Neuronal stem cell (in vitro differentiated cells): ENCODE data around the gene GSE1.

ENCODE experiments used
- DNase-seq: peaks from one replicate; pipeline ENCODE4 v3.0.0-alpha.2; 2013; ENCODE audit warnings: low spot score
- H2AFZ ChIP-seq: one replicate; pipeline ENCODE4 v1.6.1; 2013; ENCODE audit warnings: mild to moderate bottlenecking, low read length, inconsistent platforms
- H2AK5ac ChIP-seq: 2 replicates; pipeline ENCODE4 v1.6.1; 2013; ENCODE audit warnings: low read depth, mild to moderate bottlenecking, inconsistent platforms, low read length, moderate library complexity, mixed read lengths
- H2BK120ac ChIP-seq: 2 replicates; pipeline ENCODE4 v1.6.1; 2013; ENCODE audit warnings: low read depth, mild to moderate bottlenecking, inconsistent platforms, low read length, moderate library complexity, mixed read lengths
- H2BK12ac ChIP-seq: one replicate; pipeline ENCODE4 v1.6.1; 2013; ENCODE audit warnings: low read length, inconsistent platforms
- H2BK15ac ChIP-seq: 2 replicates; pipeline ENCODE4 v1.6.1; 2013; ENCODE audit warnings: mild to moderate bottlenecking, low read length, inconsistent platforms, mixed read lengths
- H2BK5ac ChIP-seq: one replicate; pipeline ENCODE4 v1.6.1; 2013; ENCODE audit warnings: inconsistent platforms, mild to moderate bottlenecking, low read length, moderate library complexity
- H3K14ac ChIP-seq: one replicate; pipeline ENCODE4 v1.6.1; 2013; ENCODE audit warnings: low read length, inconsistent platforms
- H3K18ac ChIP-seq: 2 replicates; pipeline ENCODE4 v1.6.1; 2013; ENCODE audit warnings: low read length, inconsistent platforms
- H3K23ac ChIP-seq: 2 replicates; pipeline ENCODE4 v1.6.1; 2013; ENCODE audit warnings: low read depth, mild to moderate bottlenecking, mixed read lengths, low read length, inconsistent platforms; ENCODE audit not compliant: poor library complexity
- H3K27ac ChIP-seq: replicated peaks from 3 replicates; pipeline ENCODE4 v1.5.1; 2013; ENCODE audit warnings: low read length, inconsistent platforms
- H3K27me3 ChIP-seq, 3 experiments: 2 replicates each; pipeline ENCODE4 v1.6.1; 2013; ENCODE audit warnings: low read length in 3 of 3, mild to moderate bottlenecking in 2 of 3, inconsistent platforms in 1 of 3, low read depth in 1 of 3, mixed read lengths in 1 of 3, moderate library complexity in 1 of 3; ENCODE audit not compliant: control insufficient read depth in 3 of 3, insufficient read depth in 3 of 3
- H3K36me3 ChIP-seq, 2 donors: replicated peaks in 1 of 2; 2 replicates each; pipeline ENCODE4 v1.6.1; 2013; ENCODE audit warnings: low read length in 2 of 2; ENCODE audit not compliant: control insufficient read depth in 2 of 2, insufficient read depth in 2 of 2
- H3K4ac ChIP-seq: 2 replicates; pipeline ENCODE4 v1.6.1; 2013; ENCODE audit warnings: inconsistent platforms, mild to moderate bottlenecking, low read length, moderate library complexity
- H3K4me1 ChIP-seq, 2 donors: 1 replicate in 1 of 2; 2 replicates in 1 of 2; pipeline ENCODE4 v1.6.1; 2013; ENCODE audit warnings: low read length in 2 of 2, low read depth in 1 of 2; ENCODE audit not compliant: control insufficient read depth in 2 of 2, insufficient read depth in 1 of 2
- H3K4me2 ChIP-seq: one replicate; pipeline ENCODE4 v1.6.1; 2013; ENCODE audit warnings: mild to moderate bottlenecking, low read length, inconsistent platforms; ENCODE audit not compliant: insufficient read depth, poor library complexity, severe bottlenecking
- H3K4me3 ChIP-seq, 2 donors: 2 replicates each; pipeline ENCODE4 v1.5.1; 2013; ENCODE audit warnings: low read length in 2 of 2, mild to moderate bottlenecking in 2 of 2, inconsistent platforms in 1 of 2, moderate library complexity in 1 of 2
- H3K79me1 ChIP-seq: one replicate; pipeline ENCODE4 v1.6.1; 2013; ENCODE audit warnings: low read depth, mild to moderate bottlenecking, inconsistent platforms, low read length, moderate library complexity
- H3K9ac ChIP-seq: one replicate; pipeline ENCODE4 v1.6.1; 2013; ENCODE audit warnings: mild to moderate bottlenecking, low read depth, low read length, inconsistent platforms; ENCODE audit not compliant: poor library complexity
- H3K9me3 ChIP-seq, 2 donors: replicated peaks in 1 of 2; 2 replicates each; pipeline versions ENCODE3 to v1.6.1; 2013; ENCODE audit warnings: low read length in 2 of 2, mild to moderate bottlenecking in 2 of 2, inconsistent platforms in 1 of 2, low read depth in 1 of 2, mixed read lengths in 1 of 2, moderate library complexity in 1 of 2; ENCODE audit not compliant: control insufficient read depth in 2 of 2, insufficient read depth in 1 of 2
- H4K8ac ChIP-seq: one replicate; pipeline ENCODE4 v1.6.1; 2013; ENCODE audit warnings: low read depth, mild to moderate bottlenecking, inconsistent platforms, low read length, moderate library complexity
- H4K91ac ChIP-seq: one replicate; pipeline ENCODE4 v1.6.1; 2013; ENCODE audit warnings: low read length, low read depth, mild to moderate bottlenecking, inconsistent platforms; ENCODE audit not compliant: poor library complexity
- WGBS, 2 donors: extraction: QIAGEN DNeasy Blood & Tissue Kit; methylation state at CpG; one replicate each; pipeline ENCODE4 v1.1.7; 2013; ENCODE audit warnings: missing lambda C conversion rate in 2 of 2, mixed read lengths in 1 of 2; ENCODE audit not compliant: insufficient read length in 2 of 2, insufficient replicate concordance in 1 of 2; ENCODE audit errors: extremely low coverage in 2 of 2; 5-methylcytosine and 5-hydroxymethylcytosine counted together

GSE1 gene

GRCh38 chr16:85677383-85677967 is 64.4 kb downstream of the GSE1 start:
- DNase-seq, result no peak
- H2BK5ac ChIP-seq, result no peak overlapping the region
- H2AK5ac ChIP-seq, result no peak overlapping the region
- H2AFZ ChIP-seq, result no peak overlapping the region
- no peak overlapping the region for H3K27ac ChIP-seq
- H3K4ac ChIP-seq, result no peak overlapping the region
- no peaks in the 10 kb centered on the region for H3K9me3 ChIP-seq
- no peaks in the 10 kb centered on the region for H3K27me3 ChIP-seq
- no peak overlapping the region for H2BK15ac ChIP-seq
- H3K14ac ChIP-seq, result no peak overlapping the region
- H3K36me3 ChIP-seq, result peaks cover 54 to 100% of the 10 kb centered on the region in 2 donors
- H2BK120ac ChIP-seq, result no peak overlapping the region
- WGBS, 2 donors, result no CpG with 5 or more reads among the region's 6 CpGs
- no peak overlapping the region for H3K9ac ChIP-seq
- H2BK12ac ChIP-seq, result no peak overlapping the region
- H3K18ac ChIP-seq, result no peak overlapping the region
- H3K4me1 ChIP-seq, result no peaks in the 10 kb centered on the region
- no peak overlapping the region for H3K23ac ChIP-seq
- peaks cover 3% of the 10 kb centered on the region for H3K79me1 ChIP-seq
- H3K4me3 ChIP-seq, result no peak overlapping the region
- no peak overlapping the region for H4K8ac ChIP-seq
- H3K4me2 ChIP-seq, result no peak overlapping the region
- no peak overlapping the region for H4K91ac ChIP-seq

- H3K4me2 ChIP-seq, result no peak overlapping the region
- H3K79me1 ChIP-seq, result peaks cover 3% of the 10 kb centered on the region
- no peak overlapping the region for H3K27ac ChIP-seq
- H3K27me3 ChIP-seq, result no peaks in the 10 kb centered on the region
- H2BK120ac ChIP-seq, result no peak overlapping the region
- no peaks in the 10 kb centered on the region for H3K9me3 ChIP-seq
- H2BK15ac ChIP-seq, result no peak overlapping the region
- peak overlapping the region; percentile 8 for H3K23ac ChIP-seq
- peaks cover 52 to 100% of the 10 kb centered on the region in 2 donors for H3K36me3 ChIP-seq
- H3K9ac ChIP-seq, result no peak overlapping the region
- H3K4ac ChIP-seq, result no peak overlapping the region
- H3K4me1 ChIP-seq, result peaks cover 0 to 3% of the 10 kb centered on the region in 2 donors
- no peak overlapping the region for H2AK5ac ChIP-seq
- no CpG with 5 or more reads among the region's 8 CpGs for WGBS, 2 donors
- no peak overlapping the region for H4K8ac ChIP-seq
- no peak overlapping the region for H4K91ac ChIP-seq
- no peak overlapping the region for H3K18ac ChIP-seq
- H3K4me3 ChIP-seq, result no peak overlapping the region
- no peak overlapping the region for H2BK5ac ChIP-seq
- no peak for DNase-seq
- H3K14ac ChIP-seq, result no peak overlapping the region
- no peak overlapping the region for H2BK12ac ChIP-seq
- no peak overlapping the region for H2AFZ ChIP-seq
Measured at GRCh38 chr16:85678016-85678415, 64.9 kb downstream of the GSE1 start.

GRCh38 chr16:85678821-85679220 is 65.7 kb downstream of the GSE1 start:
- no peak overlapping the region for H2BK12ac ChIP-seq
- no peak for DNase-seq
- no CpG with 5 or more reads among the region's 5 CpGs for WGBS, 2 donors

GRCh38 chr16:85679870-85680269 is 66.7 kb downstream of the GSE1 start:
- Histone ChIP-seq H3K4me1 (peaks cover 0 to 6% of the 10 kb centered on the region in 2 donors), H2BK5ac (peak overlapping the region; percentile 44), H2AK5ac (no peak overlapping the region), H3K79me1 (peaks cover 3% of the 10 kb centered on the region), H2BK12ac (no peak overlapping the region), H3K18ac (no peak overlapping the region), H3K36me3 (peaks cover 43 to 98% of the 10 kb centered on the region in 2 donors), H3K9ac (no peak overlapping the region), H4K91ac (no peak overlapping the region), H3K4me3 (no peak overlapping the region), H3K27ac (no peak overlapping the region), H3K4ac (no peak overlapping the region), H3K9me3 (no peaks in the 10 kb centered on the region), H2BK15ac (no peak overlapping the region), H2BK120ac (no peak overlapping the region), H3K23ac (peak overlapping the region; percentile 87), H3K14ac (no peak overlapping the region), H3K27me3 (no peaks in the 10 kb centered on the region), H2AFZ (no peak overlapping the region), H3K4me2 (no peak overlapping the region), H4K8ac (no peak overlapping the region)
- DNase-seq, result no peak
- no CpG with 5 or more reads among the region's 6 CpGs for WGBS, 2 donors

More at GRCh38 chr16:85678821-85679220, 65.7 kb downstream of the GSE1 start:
- H3K4me1 ChIP-seq, result peaks cover 0 to 6% of the 10 kb centered on the region in 2 donors
- no peak overlapping the region for H3K23ac ChIP-seq
- H3K27ac ChIP-seq, result no peak overlapping the region
- H2AK5ac ChIP-seq, result no peak overlapping the region
- H3K4ac ChIP-seq, result no peak overlapping the region
- no peak overlapping the region for H4K91ac ChIP-seq
- H2BK5ac ChIP-seq, result no peak overlapping the region
- H2AFZ ChIP-seq, result no peak overlapping the region
- H3K79me1 ChIP-seq, result peaks cover 3% of the 10 kb centered on the region
- no peak overlapping the region for H3K4me3 ChIP-seq
- H2BK120ac ChIP-seq, result no peak overlapping the region
- H3K9ac ChIP-seq, result no peak overlapping the region
- H3K9me3 ChIP-seq, result no peaks in the 10 kb centered on the region
- H3K36me3 ChIP-seq, result peaks cover 53 to 100% of the 10 kb centered on the region in 2 donors
- no peak overlapping the region for H3K4me2 ChIP-seq
- no peaks in the 10 kb centered on the region for H3K27me3 ChIP-seq
- no peak overlapping the region for H2BK15ac ChIP-seq
- H4K8ac ChIP-seq, result no peak overlapping the region
- no peak overlapping the region for H3K14ac ChIP-seq
- no peak overlapping the region for H3K18ac ChIP-seq
